ENCODE measurements around the gene PDLIM4.

Gene PDLIM4

DNA sequence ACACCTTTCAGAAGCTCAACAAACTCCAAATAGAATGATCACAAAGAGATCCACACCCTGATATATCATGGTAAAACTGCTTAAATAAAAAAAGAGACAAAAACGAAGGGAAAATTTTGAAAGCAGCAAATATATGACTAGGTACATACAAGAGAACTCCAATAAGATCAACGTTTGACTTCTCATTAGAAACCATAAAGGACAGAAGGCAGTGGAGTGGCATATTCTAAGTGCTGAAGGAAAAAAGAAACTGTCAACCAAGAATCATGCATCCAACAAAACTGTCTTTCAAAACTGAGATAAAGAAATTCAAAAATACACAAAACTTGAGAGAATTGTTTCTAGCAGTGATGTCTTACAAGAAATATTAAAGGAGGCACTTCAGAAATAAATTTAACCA lies 47.9 kb downstream of the PDLIM4 start:
- DNase-seq (ENCODE audit: low spot score): no peak

DNA sequence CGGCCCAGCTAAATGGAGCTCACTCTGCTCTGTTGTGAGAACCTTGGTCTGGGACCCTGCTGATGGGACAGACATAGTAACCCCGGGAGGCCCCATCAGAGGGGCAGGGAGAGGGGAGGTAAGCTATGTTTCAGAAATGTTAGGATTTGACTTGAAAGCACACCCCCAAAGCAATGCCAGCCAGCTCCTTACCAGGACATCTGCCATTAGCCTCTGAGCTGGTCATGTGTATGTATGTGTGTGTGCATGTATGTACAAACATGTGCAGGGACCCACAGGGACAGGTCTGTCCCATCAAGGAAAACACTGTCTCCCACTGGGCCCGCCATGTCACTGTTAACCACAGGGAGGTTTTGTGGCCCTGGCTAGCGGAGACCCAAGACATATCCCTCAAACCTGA lies 51.2 kb downstream of the PDLIM4 start:
- no peak for DNase-seq (ENCODE audit: low spot score)

DNA sequence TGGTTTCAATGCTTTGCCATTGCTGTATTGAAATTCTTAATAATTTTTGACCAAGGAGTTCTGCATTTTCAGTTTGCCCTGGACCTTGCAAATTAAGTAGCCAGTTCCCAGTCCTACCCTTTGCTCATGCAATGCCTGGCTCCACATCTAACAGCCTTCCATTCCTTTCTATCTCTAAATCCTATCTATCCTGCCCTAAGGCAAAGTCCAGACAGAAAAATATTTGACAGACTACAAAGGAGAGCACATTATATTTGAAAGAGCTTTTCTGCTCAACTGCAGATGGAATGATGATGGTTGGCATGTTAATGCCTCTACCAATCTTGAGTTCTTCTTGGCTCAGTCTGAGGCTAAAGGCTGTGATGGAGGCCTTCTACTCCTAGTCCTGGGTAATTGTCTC lies 52.2 kb downstream of the PDLIM4 start:
- no peak for DNase-seq (ENCODE audit: low spot score)

DNA sequence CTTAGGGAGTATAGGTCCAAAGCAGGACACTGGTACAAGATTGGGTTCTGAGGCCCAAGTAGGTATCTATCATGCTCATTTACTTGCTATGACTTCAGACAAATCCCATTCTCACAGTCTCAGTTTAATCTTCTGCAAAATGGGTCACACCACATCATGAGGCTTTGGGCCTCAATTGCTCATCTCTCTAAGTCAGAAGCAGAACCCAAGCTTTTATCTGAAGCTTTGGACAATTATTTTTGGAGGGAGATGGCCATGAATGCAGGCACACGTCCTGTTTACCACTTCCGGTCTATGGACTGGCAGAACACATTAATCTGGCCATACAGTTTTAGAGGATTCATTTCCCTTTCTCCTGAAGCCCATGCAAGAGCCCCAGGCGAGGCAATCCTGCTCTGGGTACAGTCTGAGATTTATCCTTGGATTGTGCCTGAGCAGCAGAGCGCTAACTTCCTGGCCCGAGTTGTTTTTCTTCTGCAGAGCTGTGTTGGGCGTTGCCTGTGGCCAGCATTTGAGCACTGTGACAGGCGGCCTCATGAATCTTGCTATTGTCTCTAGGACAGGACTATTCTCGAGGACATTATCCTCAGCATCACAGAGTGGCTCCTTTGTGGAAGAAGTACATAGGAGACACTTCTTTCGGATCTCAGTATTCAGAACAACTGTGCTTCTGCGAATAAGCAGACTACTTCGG lies 52.8 kb downstream of the PDLIM4 start:
- DNase-seq (ENCODE audit: low spot score): no peak

DNA sequence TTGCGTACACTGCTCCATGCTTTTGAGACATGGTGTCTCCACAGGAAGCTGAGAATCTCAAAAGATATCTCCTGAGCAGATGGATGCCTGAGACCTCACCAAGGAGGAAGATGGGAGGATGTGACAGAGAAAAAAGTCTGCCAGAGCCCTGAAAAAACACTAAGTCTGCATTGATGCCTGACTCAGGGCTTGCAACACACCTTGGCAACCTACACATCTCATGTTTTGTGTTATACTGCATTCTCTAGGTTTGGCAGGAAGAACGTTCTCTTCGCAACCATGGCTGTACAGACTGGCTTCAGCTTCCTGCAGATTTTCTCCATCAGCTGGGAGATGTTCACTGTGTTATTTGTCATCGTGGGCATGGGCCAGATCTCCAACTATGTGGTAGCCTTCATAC lies 55.9 kb downstream of the PDLIM4 start:
- no peak for DNase-seq (ENCODE audit: low spot score)

DNA sequence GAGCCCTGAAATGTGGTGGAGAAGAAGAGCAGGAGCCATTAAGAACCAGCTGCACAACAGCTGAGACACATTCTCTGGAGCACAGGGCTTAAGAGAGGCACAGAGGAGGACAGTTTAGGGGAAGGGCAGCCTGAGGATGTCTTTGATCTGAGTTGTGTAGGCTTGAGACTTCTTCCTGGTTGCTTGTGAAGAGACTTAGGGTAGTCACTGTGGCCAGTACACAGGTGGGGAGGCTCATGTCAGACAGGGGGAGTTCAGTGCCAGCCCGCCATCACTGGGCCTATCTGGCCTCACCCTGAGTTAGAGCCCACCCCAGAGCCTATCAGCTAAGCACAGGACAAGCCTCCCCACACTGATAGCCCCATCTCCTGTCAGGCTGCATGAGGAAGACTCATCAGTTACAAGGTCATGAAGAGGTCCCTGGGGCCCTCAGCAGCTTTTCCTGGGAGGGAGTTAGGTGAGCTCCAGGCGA lies 56.5 kb downstream of the PDLIM4 start:
- DNase-seq (ENCODE audit: low spot score): no peak

DNA sequence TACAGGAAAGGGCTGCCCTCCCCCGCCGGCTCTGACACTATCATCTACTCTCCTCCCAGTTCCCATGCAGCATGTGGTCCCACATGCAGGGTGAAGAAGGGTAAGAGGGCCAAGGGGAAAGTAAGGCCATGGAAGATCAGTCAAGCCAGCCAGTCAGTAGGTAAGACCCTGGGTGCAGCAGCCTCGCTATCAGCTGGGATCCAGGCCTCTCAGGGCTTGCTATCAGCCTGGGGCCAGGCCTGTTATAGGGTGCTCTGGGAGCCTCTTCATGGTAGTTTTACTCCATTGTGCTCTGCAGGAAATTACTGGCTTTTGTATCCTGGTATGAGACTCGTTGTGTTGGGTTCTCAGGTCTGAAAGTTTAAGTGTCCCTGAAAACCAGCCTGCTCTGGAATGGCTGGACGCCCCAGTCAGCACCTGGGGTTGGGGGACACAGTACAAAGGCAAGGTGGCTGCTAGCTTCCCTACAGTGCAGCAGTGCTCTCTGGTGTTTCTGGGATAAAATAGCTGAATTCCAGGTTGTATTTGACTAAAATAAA lies 58.1 kb downstream of the PDLIM4 start:
- DNase-seq (ENCODE audit: low spot score): no peak

DNA sequence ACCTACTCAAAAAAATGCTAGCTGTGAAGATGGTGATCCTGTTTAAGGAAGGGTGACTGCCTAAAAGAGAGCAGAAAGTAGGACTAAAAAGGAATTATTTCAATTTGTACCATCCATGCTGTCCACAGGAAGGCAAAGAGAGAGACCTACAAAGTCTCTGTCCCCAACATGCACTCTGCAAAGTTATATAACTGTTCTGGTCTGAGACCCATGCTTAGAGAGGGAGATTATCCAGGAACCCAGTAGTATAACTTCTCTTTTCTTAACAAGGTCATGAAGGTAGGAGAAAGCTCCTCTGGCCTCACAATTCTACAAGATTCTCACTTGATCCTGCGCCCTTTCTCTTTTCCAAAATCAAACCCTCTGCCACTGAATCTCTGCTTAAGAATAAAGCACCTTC lies 62.5 kb downstream of the PDLIM4 start:
- DNase-seq (ENCODE audit: low spot score): no peak

DNA sequence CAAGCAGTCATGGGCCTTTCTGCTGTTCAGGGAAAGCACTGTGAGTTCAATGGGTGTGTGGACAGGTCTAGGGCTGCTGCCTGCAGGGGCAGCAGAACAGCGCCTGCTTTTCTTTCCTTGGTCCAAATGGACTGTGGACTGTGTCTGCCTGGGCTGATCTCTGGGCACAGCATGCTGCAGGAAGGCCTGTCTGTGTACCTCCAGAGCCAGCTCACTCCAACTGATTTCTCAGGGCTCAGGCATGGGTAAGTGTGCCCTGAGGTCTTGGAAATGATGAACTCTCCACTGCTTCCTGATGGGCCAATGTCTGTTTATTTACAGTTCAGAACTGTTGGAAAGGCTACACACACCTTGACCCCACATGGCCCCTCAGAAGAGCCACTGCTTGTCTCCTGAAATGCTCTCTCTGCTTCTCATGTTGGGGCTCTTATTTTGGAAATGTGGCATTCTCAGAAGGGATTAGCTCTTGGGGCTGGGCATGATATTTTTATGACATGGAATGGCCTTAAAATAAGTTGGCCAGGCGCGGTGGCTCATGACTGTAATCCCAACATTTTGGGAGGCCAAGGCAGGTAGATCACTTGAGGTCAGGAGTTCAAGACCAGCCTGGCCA lies 63.7 kb downstream of the PDLIM4 start:
- DNase-seq (ENCODE audit: low spot score): peak; percentile 67

DNA sequence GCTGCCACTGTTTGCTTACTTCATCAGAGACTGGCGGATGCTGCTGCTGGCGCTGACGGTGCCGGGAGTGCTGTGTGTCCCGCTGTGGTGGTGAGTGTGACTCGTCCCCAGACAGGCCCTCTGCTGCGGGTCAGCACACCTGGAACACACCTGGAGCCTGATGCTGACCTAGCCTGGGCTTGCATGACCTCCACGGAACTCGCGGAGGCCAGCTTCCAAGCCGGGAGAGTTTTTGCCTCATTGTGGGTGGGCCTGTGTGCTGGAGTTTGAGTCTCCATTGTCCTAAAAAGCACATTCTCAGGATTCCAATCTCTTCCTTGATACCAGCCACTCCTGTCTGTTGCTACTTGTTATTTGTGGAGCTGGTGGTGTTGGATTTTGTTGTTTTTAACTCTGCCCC lies 64.8 kb downstream of the PDLIM4 start:
- no peak for DNase-seq (ENCODE audit: low spot score)

Measured in cerebellar cortex (tissue), 1 donor.